Psoas muscle (tissue), 8 donors: ENCODE results near the gene PFDN4. TPM values are rescaled to one million over a fixed set of nuclear protein-coding genes. Genes with fewer than 3 reads are reported as not detected.

Source experiments
- ATAC-seq, 4 donors: fragments of 200-7000 bp; cut with Tn5 transposase; one replicate each; pipeline ENCODE4 v1.9.1; 2020; ENCODE audit warnings: moderate library complexity in 3 of 4, mild to moderate bottlenecking in 2 of 4
- DNase-seq, 2 donors: peaks; one replicate each; pipeline ENCODE4 v3.0.0-alpha.2; 2020
- H3K27ac ChIP-seq: fragments of 200-600 bp; one replicate; pipeline ENCODE4 v1.8.0; 2022
- H3K27me3 ChIP-seq, 3 donors: fragments of 200-600 bp in 1 of 3; one replicate each; pipeline versions ENCODE4 v1.6.1 to v1.8.0; 2013 to 2022; ENCODE audit warnings: low read length in 2 of 3, mild to moderate bottlenecking in 2 of 3, moderate library complexity in 1 of 3; ENCODE audit not compliant: insufficient read depth in 3 of 3
- H3K36me3 ChIP-seq, 2 donors: fragments of 200-600 bp in 1 of 2; one replicate each; pipeline versions ENCODE4 v1.6.1 to v1.8.0; 2013 to 2022; ENCODE audit warnings: low read depth in 1 of 2, mild to moderate bottlenecking in 1 of 2, moderate library complexity in 1 of 2; ENCODE audit not compliant: insufficient read depth in 1 of 2
- H3K4me1 ChIP-seq: fragments of 200-600 bp; one replicate; pipeline ENCODE4 v1.8.0; 2022
- H3K4me3 ChIP-seq: fragments of 200-600 bp; one replicate; pipeline ENCODE4 v1.8.0; 2022; ENCODE audit warnings: mild to moderate bottlenecking
- H3K9me3 ChIP-seq: fragments of 200-600 bp; one replicate; pipeline ENCODE4 v1.8.0; 2022
- CTCF ChIP-seq: fragments of 200-600 bp; IDR thresholded peaks from one replicate; pipeline ENCODE4 v1.8.0; 2022; ENCODE audit warnings: antibody characterized with exemption
- WGBS, 3 donors: extraction: QIAGEN DNeasy Blood & Tissue Kit; methylation state at CpG; one replicate each; pipeline versions ENCODE4 v1.1.6 to v1.1.7; 2013; 5-methylcytosine and 5-hydroxymethylcytosine counted together
- intact Hi-C, 2 donors: fragments of 100-400 bp; cut with DNase I; formaldehyde crosslinking; loops; one replicate each; pipeline versions ENCODE4 v1.11.0 to v1.14.2; 2022
- polyA plus RNA-seq, 3 donors: library from polyadenylated mRNA; stranded (reverse); fragments of 200-250 nt; gene quantifications; one replicate each; pipeline ENCODE4 v1.2.3, GENCODE V29; 2013
- total RNA-seq, 4 donors: library from RNA; stranded (reverse); fragmentation: NEBNext Ultra II Directional in 2 of 4; extraction: Animal tissue kit (Norgen Biotek cat#: 25700) in 2 of 4; gene quantifications; one replicate each; pipeline versions ENCODE4 v1.2.1 to v1.2.4, GENCODE V29; 2021 to 2023
- donor health status: healthy with polysubstance abuse.
- donor health status: DM: no; HTN: no; CAD: no; lungs with moderate emphysema.
- donor health status: Bipolar disorder and iron deficiency.
- donor health status: healthy.
- donor health status: DM: yes; HTN: yes; CAD: no.
- donor health status: DM: no; HTN: no; CAD: no.
- donor health status: DM: no; HTN: no; CAD: no.
- donor health status: DM: yes; HTN: yes; CAD: no.

PFDN4 gene
- total and polyA plus RNA-seq, 7 donors, result 15.8 to 77.5 (median 26.3) TPM

- intact Hi-C loops, result no loop called here
- no peaks in the 10 kb centered on the region for H3K27me3 ChIP-seq
- H3K9me3 ChIP-seq, result no peaks in the 10 kb centered on the region
- ATAC-seq (no peak), DNase-seq (no peak)
- H3K4me3 ChIP-seq, result no peak overlapping the region
- WGBS, 3 donors, result 14 to 39% (median 24%) methylated on average over 2 of the region's 2 CpGs
- H3K36me3 ChIP-seq, result no peaks in the 10 kb centered on the region
- no peaks in the 10 kb centered on the region for H3K4me1 ChIP-seq
- TF ChIP-seq CTCF, result no peak
- H3K27ac ChIP-seq, result no peak overlapping the region
Measured at GRCh38 chr20:54268941-54269340, 61.1 kb downstream of the PFDN4 start.

Other genes starting within 250 kb of the PFDN4 start
- under 1 TPM in 2 of 4 donors, not detected in 2; 0.17 to 0.26 TPM for gene BCAS1, start 137.5 kb upstream of the PFDN4 start, total RNA-seq
- under 1 TPM; 0.01 to 0.16 (median 0.04) TPM for gene BCAS1, start 137.5 kb upstream of the PFDN4 start, polyA plus RNA-seq
- gene CYP24A1, start 34.1 kb upstream of the PFDN4 start, total RNA-seq, result not detected
- under 1 TPM in 1 of 3 donors, not detected in 2; 0.03 TPM for gene CYP24A1, start 34.1 kb upstream of the PFDN4 start, polyA plus RNA-seq